Endothelial cell of umbilical vein (primary cell): Measurements from ENCODE around the gene GNAS. TPM values are rescaled to one million over a fixed set of nuclear protein-coding genes. Genes with fewer than 3 reads are reported as not detected.

Source experiments
- BruUV-seq: library from RNA; stranded (reverse); fragments of 400-500 nt; replicated peaks from 2 replicates; lab custom pipeline; 2021; lab: Mats Ljungman, UMichigan
- CTCF ChIA-PET: fragments of 300-600, 350-600 bp; sonication (Branson Sonifier 250); formaldehyde crosslinking; loops from one replicate; lab custom pipeline; 2021; ENCODE audit warnings: antibody characterized with exemption, inconsistent platforms; lab: Charles Lee
- POLR2A ChIA-PET: fragments of 300-600, 350-600 bp; sonication (Branson Sonifier 250); formaldehyde crosslinking; loops from one replicate; lab custom pipeline; 2021; ENCODE audit warnings: antibody characterized with exemption, inconsistent platforms; lab: Charles Lee
- DNase-seq: peaks from one replicate; pipeline ENCODE4 v3.0.0-alpha.2; 2011; ENCODE audit warnings: low read depth, low spot score
- FAIRE-seq: peaks from 2 replicates; lab custom pipeline; 2011; peaks lifted over from hg19 to GRCh38; lab: Jason Lieb, UNC
- H2AFZ ChIP-seq: 2 replicates; pipeline ENCODE4 v1.6.0; 2012; ENCODE audit warnings: low read depth, low read length, control low read depth, inconsistent platforms
- H3K27ac ChIP-seq: 2 replicates; pipeline ENCODE4 v1.5.1; 2011; ENCODE audit warnings: low read depth, mild to moderate bottlenecking, control low read depth, low read length, moderate library complexity; ENCODE audit not compliant: insufficient read depth
- H3K27me3 ChIP-seq, 2 experiments: 2 replicates each; pipeline versions ENCODE4 v1.6.0 to v1.6.1; 2011; ENCODE audit warnings: low read length in 2 of 2, mixed read lengths in 1 of 2; ENCODE audit not compliant: control insufficient read depth in 2 of 2, insufficient read depth in 2 of 2
- H3K36me3 ChIP-seq, 2 experiments: 2 replicates in 1 of 2; 3 replicates in 1 of 2; pipeline ENCODE4 v1.5.1; 2011; ENCODE audit warnings: low read length in 2 of 2, mild to moderate bottlenecking in 1 of 2, moderate library complexity in 1 of 2; ENCODE audit not compliant: control insufficient read depth in 2 of 2, insufficient read depth in 2 of 2; ENCODE audit errors: extremely low read depth in 1 of 2
- H3K4me1 ChIP-seq: 3 replicates; pipeline ENCODE4 v1.5.1; 2011; ENCODE audit warnings: mild to moderate bottlenecking, low read length; ENCODE audit not compliant: control insufficient read depth, insufficient read depth; ENCODE audit errors: extremely low read depth
- H3K4me2 ChIP-seq: 2 replicates; pipeline ENCODE4 v1.6.1; 2011; ENCODE audit warnings: low read length, control low read depth, mixed read lengths; ENCODE audit not compliant: insufficient read depth
- H3K4me3 ChIP-seq, 3 experiments: fragments of 200-600 bp in 1 of 3; sonication (generic), shearing (Covaris generic) in 1 of 3; replicated peaks in 1 of 3; 2 replicates each; pipeline ENCODE4 v1.5.1; 2011 to 2016; ENCODE audit warnings: control low read depth in 3 of 3, low read length in 3 of 3, mild to moderate bottlenecking in 2 of 3, inconsistent platforms in 1 of 3, low read depth in 1 of 3, moderate library complexity in 1 of 3; ENCODE audit not compliant: insufficient read depth in 1 of 3
- H3K79me2 ChIP-seq: 2 replicates; pipeline ENCODE4 v1.6.0; 2012; ENCODE audit warnings: low read length, inconsistent platforms; ENCODE audit not compliant: control insufficient read depth, insufficient read depth
- H3K9ac ChIP-seq: replicated peaks from 2 replicates; pipeline ENCODE3; 2011; ENCODE audit warnings: low read length, control low read depth; ENCODE audit not compliant: insufficient read depth; ENCODE audit errors: extremely low read depth
- H3K9me1 ChIP-seq: replicated peaks from 3 replicates; pipeline ENCODE4 v1.6.0; 2011; ENCODE audit warnings: mild to moderate bottlenecking, low read length; ENCODE audit not compliant: control insufficient read depth, insufficient read depth; ENCODE audit errors: extremely low read depth
- H3K9me3 ChIP-seq: replicated peaks from 2 replicates; pipeline ENCODE4 v1.5.1; 2012; ENCODE audit warnings: low read length, inconsistent platforms; ENCODE audit not compliant: control insufficient read depth, insufficient read depth
- H4K20me1 ChIP-seq: replicated peaks from 2 replicates; pipeline ENCODE3; 2011; ENCODE audit warnings: mild to moderate bottlenecking, low read length; ENCODE audit not compliant: control insufficient read depth, insufficient read depth; ENCODE audit errors: extremely low read depth
- EZH2 ChIP-seq: IDR thresholded peaks from 2 replicates; pipeline ENCODE4 v1.6.1; 2012; ENCODE audit warnings: borderline replicate concordance, low read depth, mild to moderate bottlenecking, moderate library complexity, low read length, inconsistent platforms; ENCODE audit not compliant: severe bottlenecking
- FOS ChIP-seq: IDR thresholded peaks from 2 replicates; pipeline ENCODE4 v1.6.1; 2011; ENCODE audit warnings: mild to moderate bottlenecking, low read length, moderate library complexity, borderline replicate concordance; ENCODE audit not compliant: insufficient read depth
- GATA2 ChIP-seq: IDR thresholded peaks from 2 replicates; pipeline ENCODE4 v1.7.0; 2011; ENCODE audit warnings: low read depth, mild to moderate bottlenecking, moderate library complexity, mixed read lengths, low read length; ENCODE audit not compliant: insufficient read length, insufficient read depth
- JUN ChIP-seq: IDR thresholded peaks from 2 replicates; pipeline ENCODE4 v1.6.1; 2011; ENCODE audit warnings: borderline replicate concordance, low read depth; ENCODE audit not compliant: insufficient read length, insufficient read depth
- MYC ChIP-seq: IDR thresholded peaks from one replicate; pipeline ENCODE4 v1.6.1; 2011; ENCODE audit warnings: mild to moderate bottlenecking, low read depth, low read length
- POLR2A ChIP-seq: IDR thresholded peaks from 2 replicates; pipeline ENCODE4 v1.6.1; 2012; ENCODE audit warnings: low read depth, mild to moderate bottlenecking, control low read depth, low read length
- POLR2AphosphoS5 ChIP-seq: IDR thresholded peaks from 2 replicates; pipeline ENCODE4 v1.6.1; 2012; ENCODE audit warnings: low read depth, mild to moderate bottlenecking, control low read depth, low read length, moderate library complexity; ENCODE audit not compliant: insufficient read depth
- dilution Hi-C: fragments of 300-500 bp; cut with MboI; formaldehyde crosslinking; loops from one replicate; pipeline ENCODE4 v1.15.0; 2019; ENCODE audit warnings: low sequenced_read_pairs; ENCODE audit not compliant: extremely low pct_ligation_motif_present
- intact Hi-C: fragments of 100-400 bp; cut with micrococcal nuclease; formaldehyde crosslinking; loops from one replicate; pipeline ENCODE4 v1.10.0; 2022
- polyA plus RNA-seq, 4 experiments: library from polyadenylated mRNA; depleted of rRNA in 3 of 4; stranded (reverse) in 3 of 4; unstranded in 1 of 4; fragments of >200 nt; gene quantifications; 2 replicates each; pipeline versions ENCODE4 v1.2.1 to v1.2.3, GENCODE V29; 2011 to 2012; ENCODE audit warnings: missing spikeins in 1 of 4
- total RNA-seq: library from RNA; stranded (reverse); gene quantifications from 2 replicates; pipeline ENCODE4 v1.2.3, GENCODE V29; 2021
- TF ChIP-seq, protein P1 (sequence below): IDR thresholded peaks from 2 replicates; pipeline ENCODE4 v1.6.1; 2011; ENCODE audit not compliant: insufficient read depth, insufficient read length
- TF ChIP-seq, protein P2 (sequence below), 2 donors: IDR thresholded peaks; 1 replicate in 1 of 2; 2 replicates in 1 of 2; pipeline ENCODE4 v1.5.1; 2011; ENCODE audit warnings: low read length in 2 of 2, mild to moderate bottlenecking in 2 of 2, moderate library complexity in 2 of 2, control low read depth in 1 of 2, inconsistent platforms in 1 of 2, low read depth in 1 of 2; ENCODE audit not compliant: insufficient read depth in 1 of 2; ENCODE audit errors: extremely low read depth in 1 of 2

GNAS gene
- total and polyA plus RNA-seq, 2 donors (not counting 3 experiments of a cell fraction or from before 2014, with no cell fraction given), result 1,141 to 1,882 TPM

GRCh38 chr20:58833921-58834320 is 18.6 kb upstream of the GNAS start:
- no peak overlapping the region for H3K27ac ChIP-seq
- BruUV-seq, result no TSS peak
- no peak for DNase-seq
- dilution Hi-C loops (loop anchor here (25.0 kb wide), 2 partner anchors 222 to 597 kb away; partner anchors contain the start of gene ANKRD60), intact Hi-C loops (no loop called here)
- no peaks in the 10 kb centered on the region for H3K36me3 ChIP-seq
- ChIA-PET CTCF (interaction anchor here (1.3 kb wide), 1 partner anchor 13 kb away, joined by 3 read pairs; no protein-coding TSS in a partner anchor), POLR2A (no interaction called here)
- H3K4me2 ChIP-seq, result no peak overlapping the region
- TF ChIP-seq GATA2 (no peak), POLR2A (no peak), EZH2 (no peak)
- H4K20me1 ChIP-seq, result no peaks in the 10 kb centered on the region
- H3K4me3 ChIP-seq, result no peak overlapping the region
- no peak for FAIRE-seq
- H3K9me3 ChIP-seq, result no peaks in the 10 kb centered on the region
- H3K79me2 ChIP-seq, result no peaks in the 10 kb centered on the region
- H3K4me1 ChIP-seq, result no peaks in the 10 kb centered on the region
- H3K9ac ChIP-seq, result no peak overlapping the region
- peaks cover 0 to 7% of the 10 kb centered on the region in 2 experiments for H3K27me3 ChIP-seq
- no peaks in the 10 kb centered on the region for H3K9me1 ChIP-seq
- H2AFZ ChIP-seq, result no peak overlapping the region

DNA sequence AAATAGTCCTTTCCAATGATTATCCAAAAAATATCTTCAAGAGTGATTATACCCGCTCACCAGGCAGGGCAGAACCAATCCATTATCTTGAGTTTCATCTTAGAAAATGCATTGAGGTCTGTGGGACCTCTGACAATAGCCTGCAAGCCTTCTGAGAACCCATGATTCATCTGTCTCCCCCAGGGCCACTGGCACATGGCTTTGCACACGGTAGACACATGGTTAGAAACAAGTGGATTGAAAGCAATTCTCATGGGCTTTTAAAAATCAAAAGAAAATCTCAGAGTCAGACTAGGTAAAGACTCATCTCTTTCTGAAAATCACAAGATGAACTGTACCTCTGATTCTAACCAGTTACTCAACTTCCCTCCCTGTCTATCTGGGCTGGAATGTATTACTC is 17.3 kb upstream of the GNAS start:
- dilution Hi-C loops, result loop anchor here (25.0 kb wide), 2 partner anchors 223 to 598 kb away; partner anchors contain the start of gene ANKRD60
- Histone ChIP-seq H2AFZ (no peak overlapping the region), H3K4me2 (no peak overlapping the region), H3K4me1 (no peaks in the 10 kb centered on the region), H3K9me1 (no peaks in the 10 kb centered on the region), H3K27me3 (peaks cover 7 to 18% of the 10 kb centered on the region in 2 experiments), H4K20me1 (no peaks in the 10 kb centered on the region), H3K9me3 (no peaks in the 10 kb centered on the region), H3K79me2 (no peaks in the 10 kb centered on the region), H3K9ac (no peak overlapping the region), H3K4me3 (no peak overlapping the region), H3K27ac (no peak overlapping the region), H3K36me3 (no peaks in the 10 kb centered on the region)
- TF ChIP-seq, protein P1, sequence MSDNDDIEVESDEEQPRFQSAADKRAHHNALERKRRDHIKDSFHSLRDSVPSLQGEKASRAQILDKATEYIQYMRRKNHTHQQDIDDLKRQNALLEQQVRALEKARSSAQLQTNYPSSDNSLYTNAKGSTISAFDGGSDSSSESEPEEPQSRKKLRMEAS, result no peak
- TF ChIP-seq EZH2 (no peak), JUN (no peak), MYC (no peak), POLR2AphosphoS5 (no peak), FOS (no peak), POLR2A (no peak), GATA2 (no peak)
- TF ChIP-seq, protein P2, sequence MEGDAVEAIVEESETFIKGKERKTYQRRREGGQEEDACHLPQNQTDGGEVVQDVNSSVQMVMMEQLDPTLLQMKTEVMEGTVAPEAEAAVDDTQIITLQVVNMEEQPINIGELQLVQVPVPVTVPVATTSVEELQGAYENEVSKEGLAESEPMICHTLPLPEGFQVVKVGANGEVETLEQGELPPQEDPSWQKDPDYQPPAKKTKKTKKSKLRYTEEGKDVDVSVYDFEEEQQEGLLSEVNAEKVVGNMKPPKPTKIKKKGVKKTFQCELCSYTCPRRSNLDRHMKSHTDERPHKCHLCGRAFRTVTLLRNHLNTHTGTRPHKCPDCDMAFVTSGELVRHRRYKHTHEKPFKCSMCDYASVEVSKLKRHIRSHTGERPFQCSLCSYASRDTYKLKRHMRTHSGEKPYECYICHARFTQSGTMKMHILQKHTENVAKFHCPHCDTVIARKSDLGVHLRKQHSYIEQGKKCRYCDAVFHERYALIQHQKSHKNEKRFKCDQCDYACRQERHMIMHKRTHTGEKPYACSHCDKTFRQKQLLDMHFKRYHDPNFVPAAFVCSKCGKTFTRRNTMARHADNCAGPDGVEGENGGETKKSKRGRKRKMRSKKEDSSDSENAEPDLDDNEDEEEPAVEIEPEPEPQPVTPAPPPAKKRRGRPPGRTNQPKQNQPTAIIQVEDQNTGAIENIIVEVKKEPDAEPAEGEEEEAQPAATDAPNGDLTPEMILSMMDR (IDR thresholded peaks at IDR 0.05; ENCODE audit: extremely low read depth in 1 of 2, insufficient read depth in 1 of 2, low read depth in 1 of 2, low read length in 2 of 2), result no peak
- POLR2A ChIA-PET, result no interaction called here
- BruUV-seq, result no TSS peak
- intact Hi-C loops, result no loop called here
- CTCF ChIA-PET, result interaction anchor here (0.6 to 0.9 kb wide), 2 partner anchors 18 to 22 kb away, joined by 3 read pairs; no protein-coding TSS in a partner anchor
- no peak for FAIRE-seq
- no peak for DNase-seq
